ENCODE data around the gene SNRPA.
"Not testable (repeated sequence)": the region's sequence is repeated elsewhere in the genome, so short reads cannot be mapped to it uniquely, and the experiment has no call there.

SNRPA gene

GRCh38 chr19:40762754-40763470 lies 11.9 kb downstream of the SNRPA start:
- Histone ChIP-seq H4K91ac (ENCODE audit: low read depth, low read length) (no peak overlapping the region), H3K18ac (ENCODE audit: low read length) (no peak overlapping the region), H3K4me2 (ENCODE audit: low read length) (no peak overlapping the region), H3K36me3 (ENCODE audit: control insufficient read depth in 1 of 2, insufficient read depth in 2 of 2, low read length in 2 of 2) (peaks cover 71 to 79% of the 10 kb centered on the region in 2 experiments), H2AFZ (ENCODE audit: insufficient read depth, low read length, poor library complexity) (no peak overlapping the region), H2BK12ac (ENCODE audit: low read length) (no peak overlapping the region), H3K23ac (ENCODE audit: low read length) (no peak overlapping the region), H3K14ac (ENCODE audit: low read length) (no peak overlapping the region), H2BK120ac (ENCODE audit: insufficient read depth, low read length, poor library complexity) (no peak overlapping the region), H3K27me3 (ENCODE audit: insufficient read depth, low read length) (no peaks in the 10 kb centered on the region), H3K9ac (ENCODE audit: low read length) (no peak overlapping the region), H3K27ac (ENCODE audit: low read depth, low read length) (no peak overlapping the region), H4K12ac (ENCODE audit: low read depth, low read length) (no peak overlapping the region), H4K8ac (ENCODE audit: low read depth, low read length) (no peak overlapping the region), H3K79me2 (ENCODE audit: control insufficient read depth, insufficient read depth, low read length, poor library complexity) (no peaks in the 10 kb centered on the region), H2BK5ac (ENCODE audit: low read depth, low read length, poor library complexity) (no peak overlapping the region), H3K79me1 (ENCODE audit: low read length) (no peaks in the 10 kb centered on the region), H3K4me1 (ENCODE audit: control insufficient read depth in 1 of 2, insufficient read depth in 2 of 2, low read length in 2 of 2) (no peaks in the 10 kb centered on the region), H2AK5ac (ENCODE audit: low read length) (no peak overlapping the region), H3K4ac (ENCODE audit: low read depth, low read length) (no peak overlapping the region), H3K9me3 (ENCODE audit: insufficient read depth, low read depth, low read length) (peaks cover 2% of the 10 kb centered on the region), H3K4me3 (ENCODE audit: low read depth, low read length) (no peak overlapping the region)
- no peak for DNase-seq
- WGBS (ENCODE audit: extremely low coverage, insufficient coverage, insufficient read length) = no CpG with 5 or more reads among the region's 17 CpGs

- H3K79me1 ChIP-seq (ENCODE audit: low read length) = no peaks in the 10 kb centered on the region
These were observed 12.5 kb downstream of the SNRPA start for GRCh38 chr19:40763526-40763925.

GRCh38 chr19:40763963-40764362 lies 13.0 kb downstream of the SNRPA start:
- H2BK5ac ChIP-seq (ENCODE audit: low read depth, low read length, poor library complexity) = no peak overlapping the region
- no peak overlapping the region for H3K9ac ChIP-seq (ENCODE audit: low read length)
- H3K9me3 ChIP-seq (ENCODE audit: insufficient read depth, low read depth, low read length) = peaks cover 2% of the 10 kb centered on the region
- WGBS (ENCODE audit: extremely low coverage, insufficient coverage, insufficient read length) = no CpG with 5 or more reads among the region's 10 CpGs
- no peak overlapping the region for H3K4me3 ChIP-seq (ENCODE audit: low read depth, low read length)
- no peak overlapping the region for H2BK120ac ChIP-seq (ENCODE audit: insufficient read depth, low read length, poor library complexity)
- no peak overlapping the region for H4K8ac ChIP-seq (ENCODE audit: low read depth, low read length)
- H3K14ac ChIP-seq (ENCODE audit: low read length) = no peak overlapping the region
- H2AFZ ChIP-seq (ENCODE audit: insufficient read depth, low read length, poor library complexity) = no peak overlapping the region
- H3K23ac ChIP-seq (ENCODE audit: low read length) = no peak overlapping the region
- H3K27ac ChIP-seq (ENCODE audit: low read depth, low read length) = no peak overlapping the region
- no peak overlapping the region for H2BK12ac ChIP-seq (ENCODE audit: low read length)
- H3K79me1 ChIP-seq (ENCODE audit: low read length) = no peaks in the 10 kb centered on the region
- no peak overlapping the region for H4K12ac ChIP-seq (ENCODE audit: low read depth, low read length)
- no peak overlapping the region for H3K4ac ChIP-seq (ENCODE audit: low read depth, low read length)
- no peaks in the 10 kb centered on the region for H3K27me3 ChIP-seq (ENCODE audit: insufficient read depth, low read length)
- no peak overlapping the region for H3K4me2 ChIP-seq (ENCODE audit: low read length)
- no peak overlapping the region for H3K18ac ChIP-seq (ENCODE audit: low read length)
- H3K79me2 ChIP-seq (ENCODE audit: control insufficient read depth, insufficient read depth, low read length, poor library complexity) = no peaks in the 10 kb centered on the region
- no peak overlapping the region for H2AK5ac ChIP-seq (ENCODE audit: low read length)
- no peaks in the 10 kb centered on the region for H3K4me1 ChIP-seq (ENCODE audit: control insufficient read depth in 1 of 2, insufficient read depth in 2 of 2, low read length in 2 of 2)
- peaks cover 64 to 74% of the 10 kb centered on the region in 2 experiments for H3K36me3 ChIP-seq (ENCODE audit: control insufficient read depth in 1 of 2, insufficient read depth in 2 of 2, low read length in 2 of 2)
- no peak for DNase-seq
- no peak overlapping the region for H4K91ac ChIP-seq (ENCODE audit: low read depth, low read length)

More at GRCh38 chr19:40763526-40763925, 12.5 kb downstream of the SNRPA start:
- peaks cover 2% of the 10 kb centered on the region for H3K9me3 ChIP-seq (ENCODE audit: insufficient read depth, low read depth, low read length)
- H3K23ac ChIP-seq (ENCODE audit: low read length) = no peak overlapping the region
- H3K4me2 ChIP-seq (ENCODE audit: low read length) = no peak overlapping the region
- H3K14ac ChIP-seq (ENCODE audit: low read length) = no peak overlapping the region
- H2BK120ac ChIP-seq (ENCODE audit: insufficient read depth, low read length, poor library complexity) = no peak overlapping the region
- H4K12ac ChIP-seq (ENCODE audit: low read depth, low read length) = no peak overlapping the region
- no peaks in the 10 kb centered on the region for H3K27me3 ChIP-seq (ENCODE audit: insufficient read depth, low read length)
- no peak overlapping the region for H4K91ac ChIP-seq (ENCODE audit: low read depth, low read length)
- no peak overlapping the region for H2AK5ac ChIP-seq (ENCODE audit: low read length)
- H3K4me1 ChIP-seq (ENCODE audit: control insufficient read depth in 1 of 2, insufficient read depth in 2 of 2, low read length in 2 of 2) = no peaks in the 10 kb centered on the region
- H2BK5ac ChIP-seq (ENCODE audit: low read depth, low read length, poor library complexity) = no peak overlapping the region
- H3K4me3 ChIP-seq (ENCODE audit: low read depth, low read length) = no peak overlapping the region
- no peak overlapping the region for H4K8ac ChIP-seq (ENCODE audit: low read depth, low read length)
- no peak overlapping the region for H2BK12ac ChIP-seq (ENCODE audit: low read length)
- no peak overlapping the region for H3K18ac ChIP-seq (ENCODE audit: low read length)
- DNase-seq = no peak
- no peaks in the 10 kb centered on the region for H3K79me2 ChIP-seq (ENCODE audit: control insufficient read depth, insufficient read depth, low read length, poor library complexity)
- H3K9ac ChIP-seq (ENCODE audit: low read length) = no peak overlapping the region
- H3K4ac ChIP-seq (ENCODE audit: low read depth, low read length) = no peak overlapping the region
- no CpG with 5 or more reads among the region's 7 CpGs for WGBS (ENCODE audit: extremely low coverage, insufficient coverage, insufficient read length)
- peaks cover 68 to 74% of the 10 kb centered on the region in 2 experiments for H3K36me3 ChIP-seq (ENCODE audit: control insufficient read depth in 1 of 2, insufficient read depth in 2 of 2, low read length in 2 of 2)
- no peak overlapping the region for H3K27ac ChIP-seq (ENCODE audit: low read depth, low read length)
- no peak overlapping the region for H2AFZ ChIP-seq (ENCODE audit: insufficient read depth, low read length, poor library complexity)

- H2BK120ac ChIP-seq (ENCODE audit: insufficient read depth, low read length, poor library complexity); H4K91ac ChIP-seq (ENCODE audit: low read depth, low read length); H3K14ac ChIP-seq (ENCODE audit: low read length); H3K79me1 ChIP-seq (ENCODE audit: low read length); H3K79me2 ChIP-seq (ENCODE audit: control insufficient read depth, insufficient read depth, low read length, poor library complexity); H3K4me1 ChIP-seq (ENCODE audit: control insufficient read depth in 1 of 2, insufficient read depth in 2 of 2, low read length in 2 of 2); H3K23ac ChIP-seq (ENCODE audit: low read length); H4K8ac ChIP-seq (ENCODE audit: low read depth, low read length); H3K4me2 ChIP-seq (ENCODE audit: low read length); H3K9me3 ChIP-seq (ENCODE audit: insufficient read depth, low read depth, low read length); H3K27ac ChIP-seq (ENCODE audit: low read depth, low read length); H3K4me3 ChIP-seq (ENCODE audit: low read depth, low read length); H3K4ac ChIP-seq (ENCODE audit: low read depth, low read length); H2BK5ac ChIP-seq (ENCODE audit: low read depth, low read length, poor library complexity); H3K9ac ChIP-seq (ENCODE audit: low read length); DNase-seq; H2BK12ac ChIP-seq (ENCODE audit: low read length); H2AFZ ChIP-seq (ENCODE audit: insufficient read depth, low read length, poor library complexity); H2AK5ac ChIP-seq (ENCODE audit: low read length); H4K12ac ChIP-seq (ENCODE audit: low read depth, low read length); H3K18ac ChIP-seq (ENCODE audit: low read length); H3K27me3 ChIP-seq (ENCODE audit: insufficient read depth, low read length): not testable (repeated sequence)
- WGBS (ENCODE audit: extremely low coverage, insufficient coverage, insufficient read length) = no CpG with 5 or more reads among the region's 13 CpGs
- peaks cover 47 to 51% of the 10 kb centered on the region in 2 experiments for H3K36me3 ChIP-seq (ENCODE audit: control insufficient read depth in 1 of 2, insufficient read depth in 2 of 2, low read length in 2 of 2)
These were observed 15.4 kb downstream of the SNRPA start for GRCh38 chr19:40766385-40766784.
